HepG2 (cell line): ENCODE measurements around the gene GSK3A. TPM values are rescaled to one million over a fixed set of nuclear protein-coding genes. Genes with fewer than 3 reads are reported as not detected.

Experiments
- CBX2 ChIP-seq, 2 experiments: fragments of 200-600 bp in 1 of 2; sonication (generic); formaldehyde crosslinking in 1 of 2; IDR thresholded peaks; 2 replicates each; pipeline versions ENCODE4 v1.7.0 to v1.8.1; 2018 to 2022; ENCODE audit warnings: low read depth in 2 of 2, low read length in 1 of 2, mild to moderate bottlenecking in 1 of 2, missing genetic modification reagents in 1 of 2
- CENPT ChIP-seq: sonication (generic); formaldehyde crosslinking; IDR thresholded peaks from 2 replicates; pipeline ENCODE4 v1.8.0; 2022; ENCODE audit warnings: low read depth, mild to moderate bottlenecking, moderate library complexity, missing genetic modification reagents
- FUBP1 ChIP-seq: sonication (generic); formaldehyde crosslinking; IDR thresholded peaks from 2 replicates; pipeline ENCODE4 v1.5.1; 2020; ENCODE audit warnings: missing genetic modification reagents, mild to moderate bottlenecking, borderline replicate concordance
- HNRNPLL ChIP-seq: fragments of 200-400 bp; formaldehyde crosslinking; IDR thresholded peaks from 2 replicates; pipeline ENCODE4 v1.6.1; 2017; ENCODE audit warnings: mild to moderate bottlenecking, low read depth, low read length; ENCODE audit not compliant: poor library complexity, severe bottlenecking
- KDM3A ChIP-seq: IDR thresholded peaks from 2 replicates; pipeline ENCODE4 v1.6.1; 2018; ENCODE audit warnings: low read depth, missing compliant biosample characterization
- NFYC ChIP-seq: IDR thresholded peaks from 2 replicates; pipeline ENCODE4 v1.6.1; 2016; ENCODE audit warnings: missing genetic modification reagents, missing compliant biosample characterization
- NR2F2 ChIP-seq: IDR thresholded peaks from 2 replicates; pipeline ENCODE4 v1.6.1; 2012; ENCODE audit warnings: low read depth, inconsistent platforms, borderline replicate concordance
- PAWR ChIP-seq: sonication (generic); formaldehyde crosslinking; IDR thresholded peaks from 2 replicates; pipeline ENCODE4 v1.4.0; 2020; ENCODE audit warnings: missing genetic modification reagents, mild to moderate bottlenecking, borderline replicate concordance
- PLSCR1 ChIP-seq: sonication (generic); formaldehyde crosslinking; IDR thresholded peaks from 2 replicates; pipeline ENCODE4 v1.5.0; 2020; ENCODE audit warnings: missing genetic modification reagents, mild to moderate bottlenecking, borderline replicate concordance
- RBM39 ChIP-seq: fragments of 200-400 bp; formaldehyde crosslinking; IDR thresholded peaks from one replicate; pipeline ENCODE4 v1.6.1; 2018; ENCODE audit warnings: antibody characterized with exemption, mild to moderate bottlenecking, low read depth, low read length; ENCODE audit not compliant: poor library complexity, severe bottlenecking
- SP4 ChIP-seq: sonication (generic); formaldehyde crosslinking; IDR thresholded peaks from 2 replicates; pipeline ENCODE4 v1.8.1; 2023; ENCODE audit warnings: mild to moderate bottlenecking, missing genetic modification reagents
- YY1 ChIP-seq: IDR thresholded peaks from 2 replicates; pipeline ENCODE4 v1.6.1; 2011; ENCODE audit warnings: low read length, low read depth, moderate library complexity, mild to moderate bottlenecking; ENCODE audit not compliant: insufficient read depth, insufficient replicate concordance
- ZBTB20 ChIP-seq: sonication (generic); formaldehyde crosslinking; IDR thresholded peaks from 2 replicates; pipeline ENCODE4 v1.8.1; 2023; ENCODE audit warnings: missing genetic modification reagents, low read depth, mild to moderate bottlenecking, borderline replicate concordance
- ZNF354B ChIP-seq: sonication (generic); formaldehyde crosslinking; IDR thresholded peaks from 2 replicates; pipeline ENCODE4 v1.8.0; 2022; ENCODE audit warnings: mild to moderate bottlenecking, missing genetic modification reagents
- ZNF503 ChIP-seq: sonication (generic); formaldehyde crosslinking; IDR thresholded peaks from 2 replicates; pipeline ENCODE4 v1.4.0; 2020; ENCODE audit warnings: missing genetic modification reagents
- ZNF510 ChIP-seq: sonication (generic); formaldehyde crosslinking; IDR thresholded peaks from 2 replicates; pipeline ENCODE4 v1.4.0; 2020; ENCODE audit warnings: low read depth, mild to moderate bottlenecking, missing genetic modification reagents
- ZNF549 ChIP-seq: sonication (generic); formaldehyde crosslinking; IDR thresholded peaks from 2 replicates; pipeline ENCODE4 v1.5.0; 2020; ENCODE audit warnings: missing genetic modification reagents
- ZNF576 ChIP-seq: sonication (generic); formaldehyde crosslinking; IDR thresholded peaks from 2 replicates; pipeline ENCODE4 v1.4.0; 2020; ENCODE audit warnings: mild to moderate bottlenecking, missing genetic modification reagents
- ZNF770 ChIP-seq: sonication (generic); formaldehyde crosslinking; IDR thresholded peaks from 2 replicates; pipeline ENCODE4 v1.5.0; 2020; ENCODE audit warnings: mild to moderate bottlenecking, missing genetic modification reagents
- ZNF883 ChIP-seq: sonication (generic); formaldehyde crosslinking; IDR thresholded peaks from 2 replicates; pipeline ENCODE4 v1.5.1; 2020; ENCODE audit warnings: mild to moderate bottlenecking, missing genetic modification reagents; ENCODE audit errors: not compliant biosample characterization
- polyA plus RNA-seq, 8 experiments: library from polyadenylated mRNA; depleted of rRNA in 3 of 8; stranded (reverse) in 7 of 8; unstranded in 1 of 8; fragments of >200 nt; fragmentation: Illumina TruSeq in 4 of 8; extraction: Trizol in 4 of 8; gene quantifications; 2 replicates each; pipeline versions ENCODE4 v1.2.1 to v1.2.3, GENCODE V29; 2011 to 2016; ENCODE audit warnings: low read depth in 4 of 8, missing spikeins in 1 of 8, mixed read lengths in 1 of 8; ENCODE audit not compliant: insufficient read depth in 1 of 8
- total RNA-seq, 5 experiments: library from RNA; depleted of rRNA; stranded (reverse); fragments of >200 nt; fragmentation: Illumina TruSeq; extraction: Trizol; gene quantifications; 2 replicates each; pipeline ENCODE4 v1.2.3, GENCODE V29; 2016; ENCODE audit warnings: low read depth in 1 of 5

The GSK3A gene
- total and polyA plus RNA-seq, 2 of the 13 experiments (the other 11 are each of a cell fraction or from before 2014, with no cell fraction given): 16.9 to 52.5 TPM

GRCh38 chr19:42283188-42284065 lies 41.0 kb upstream of the GSK3A start (continued):
- TF ChIP-seq RBM39 (no peak), ZNF770 (CRISPR knock-in tag) (no peak), ZNF883 (CRISPR knock-in tag) (peak; percentile 49), ZNF549 (CRISPR knock-in tag) (no peak), CENPT (CRISPR knock-in tag) (no peak), ZNF510 (CRISPR knock-in tag) (0 out of 2 replicates have a peak, but pooled peaks have one; percentile 76), KDM3A (CRISPR knock-in tag) (no peak), HNRNPLL (no peak), FUBP1 (CRISPR knock-in tag) (no peak), PAWR (CRISPR knock-in tag) (0 out of 2 replicates have a peak, but pooled peaks have one; percentile 52), PLSCR1 (CRISPR knock-in tag) (no peak), NR2F2 (no peak), ZNF503 (no peak), NFYC (CRISPR knock-in tag) (peak; percentile 62), ZNF354B (0 out of 2 replicates have a peak, but pooled peaks have one; percentile 56), CBX2 (IDR thresholded peaks at IDR 0.05; ENCODE audit: low read depth, low read length) (no peak), CBX2 (CRISPR knock-in tag; IDR thresholded peaks at IDR 0.05; ENCODE audit: low read depth) (no peak), YY1 (no peak), ZBTB20 (CRISPR knock-in tag) (peak; percentile 44; the same call in 1 of the 2 replicates), ZNF576 (CRISPR knock-in tag) (no peak), SP4 (CRISPR knock-in tag) (no peak)
